Glutamatergic neuron (in vitro differentiated cells): ENCODE measurements around the gene CABYR. TPM values are rescaled to one million over a fixed set of nuclear protein-coding genes. Genes with fewer than 3 reads are reported as not detected.
A peak's percentile ranks its signal among the peaks of the same experiment; 100 is the strongest.

ENCODE experiments used
- DNase-seq: peaks from one replicate; pipeline ENCODE4 v3.0.0; 2022
- H3K27ac Mint-ChIP-seq: one replicate; pipeline ENCODE4 v1.8.0; 2020; ENCODE audit warnings: mild to moderate bottlenecking, mixed read lengths, inconsistent platforms; ENCODE audit not compliant: unreplicated experiment
- H3K27me3 Mint-ChIP-seq: one replicate; pipeline ENCODE4 v1.8.0; 2020; ENCODE audit warnings: mild to moderate bottlenecking, moderate library complexity, mixed read lengths, inconsistent platforms; ENCODE audit not compliant: unreplicated experiment
- H3K36me3 Mint-ChIP-seq: one replicate; pipeline ENCODE4 v1.8.0; 2020; ENCODE audit warnings: mild to moderate bottlenecking, mixed read lengths, inconsistent platforms; ENCODE audit not compliant: unreplicated experiment
- H3K4me1 Mint-ChIP-seq: one replicate; pipeline ENCODE4 v1.8.0; 2020; ENCODE audit warnings: mild to moderate bottlenecking, low read depth, mixed read lengths, inconsistent platforms; ENCODE audit not compliant: unreplicated experiment
- H3K4me3 Mint-ChIP-seq: one replicate; pipeline ENCODE4 v1.8.0; 2020; ENCODE audit warnings: mild to moderate bottlenecking, mixed read lengths, inconsistent platforms; ENCODE audit not compliant: unreplicated experiment
- H3K9me3 Mint-ChIP-seq: one replicate; pipeline ENCODE4 v1.8.0; 2020; ENCODE audit warnings: mild to moderate bottlenecking, moderate library complexity, mixed read lengths, inconsistent platforms; ENCODE audit not compliant: unreplicated experiment
- CTCF ChIP-seq: fragments of 200-600 bp; sonication (generic); IDR thresholded peaks from one replicate; pipeline ENCODE4 v1.5.0; 2021; ENCODE audit not compliant: partially characterized antibody, unreplicated experiment
- total RNA-seq: library from RNA; stranded (reverse); fragmentation: NEBNext Ultra II Directional; extraction: Animal tissue kit (Norgen Biotek cat#: 25700); gene quantifications from one replicate; pipeline ENCODE4 v1.2.1, GENCODE V29; 2021; ENCODE audit not compliant: unreplicated experiment

Gene CABYR
- total RNA-seq, 1 donor from 2014 or later = 14.0 TPM

- no peaks in the 10 kb centered on the region for H3K4me1 Mint-ChIP-seq
- no peak overlapping the region for H3K27ac Mint-ChIP-seq
- TF ChIP-seq CTCF = no peak
- no peak overlapping the region for H3K4me3 Mint-ChIP-seq
- H3K9me3 Mint-ChIP-seq = no peaks in the 10 kb centered on the region
- DNase-seq = no peak
- no peaks in the 10 kb centered on the region for H3K36me3 Mint-ChIP-seq
- H3K27me3 Mint-ChIP-seq = no peaks in the 10 kb centered on the region
These were observed 29.6 kb downstream of the CABYR start for GRCh38 chr18:24168496-24168895.

GRCh38 chr18:24170360-24170759 lies 31.5 kb downstream of the CABYR start:
- Mint-ChIP-seq H3K9me3 (no peaks in the 10 kb centered on the region), H3K4me1 (no peaks in the 10 kb centered on the region), H3K4me3 (no peak overlapping the region)

GRCh38 chr18:24173997-24174396 lies 35.1 kb downstream of the CABYR start:
- Mint-ChIP-seq H3K36me3 (no peaks in the 10 kb centered on the region), H3K4me1 (no peaks in the 10 kb centered on the region), H3K9me3 (no peaks in the 10 kb centered on the region), H3K4me3 (no peak overlapping the region), H3K27me3 (no peaks in the 10 kb centered on the region), H3K27ac (no peak overlapping the region)
- TF ChIP-seq CTCF = no peak
- no peak for DNase-seq

More at GRCh38 chr18:24170360-24170759, 31.5 kb downstream of the CABYR start:
- Mint-ChIP-seq H3K27me3 (no peaks in the 10 kb centered on the region), H3K27ac (no peak overlapping the region), H3K36me3 (no peaks in the 10 kb centered on the region)
- DNase-seq = no peak
- no peak for TF ChIP-seq CTCF

GRCh38 chr18:24176727-24177416 lies 38.0 kb downstream of the CABYR start:
- peak; percentile 72 for TF ChIP-seq CTCF
- Mint-ChIP-seq H3K36me3 (no peaks in the 10 kb centered on the region), H3K4me3 (no peak overlapping the region), H3K9me3 (no peaks in the 10 kb centered on the region), H3K27ac (no peak overlapping the region), H3K27me3 (no peaks in the 10 kb centered on the region), H3K4me1 (no peaks in the 10 kb centered on the region)
- DNase-seq = peak; percentile 79

GRCh38 chr18:24177499-24178133 lies 38.8 kb downstream of the CABYR start:
- TF ChIP-seq CTCF = no peak
- Mint-ChIP-seq H3K27me3 (no peaks in the 10 kb centered on the region), H3K27ac (no peak overlapping the region)

More at GRCh38 chr18:24177499-24178133, 38.8 kb downstream of the CABYR start:
- Mint-ChIP-seq H3K4me1 (no peaks in the 10 kb centered on the region), H3K4me3 (no peak overlapping the region), H3K9me3 (no peaks in the 10 kb centered on the region), H3K36me3 (no peaks in the 10 kb centered on the region)
- no peak for DNase-seq
